Measurements from ENCODE around the gene LHX6.

Gene LHX6

DNA sequence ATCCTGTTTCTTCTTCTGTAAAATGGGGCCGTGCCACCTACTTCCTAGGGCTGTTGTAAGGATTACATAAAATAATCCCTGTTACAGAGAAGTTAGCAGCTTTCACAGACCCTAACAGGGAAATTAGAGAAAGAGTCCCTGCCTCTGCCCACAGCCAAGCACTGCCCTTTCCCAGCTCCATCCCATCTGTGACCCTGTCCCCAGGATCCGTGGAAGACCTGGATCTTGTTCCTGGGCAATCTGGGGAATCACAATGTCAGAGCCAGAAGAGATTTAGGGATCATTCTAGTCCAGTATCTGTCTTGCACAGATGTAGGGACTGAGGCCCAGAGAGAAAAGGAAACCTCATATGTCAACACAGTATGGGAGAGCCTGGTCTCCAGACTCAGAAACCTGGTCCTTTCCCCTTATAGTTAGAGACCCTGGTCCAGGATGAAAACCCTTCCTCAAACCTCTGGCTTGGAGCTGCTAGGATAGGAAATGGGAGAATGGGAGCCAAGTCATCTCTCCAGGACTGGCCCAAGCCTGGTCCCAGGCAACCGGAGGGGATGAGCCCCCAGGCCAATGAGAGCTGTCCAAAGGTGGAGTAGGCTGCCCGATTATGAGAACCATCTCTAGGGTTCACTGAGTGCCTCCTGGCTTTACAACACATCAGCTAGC, 12.5 kb downstream of the LHX6 start:
- DNase-seq (ENCODE audit: low spot score): no peak

DNA sequence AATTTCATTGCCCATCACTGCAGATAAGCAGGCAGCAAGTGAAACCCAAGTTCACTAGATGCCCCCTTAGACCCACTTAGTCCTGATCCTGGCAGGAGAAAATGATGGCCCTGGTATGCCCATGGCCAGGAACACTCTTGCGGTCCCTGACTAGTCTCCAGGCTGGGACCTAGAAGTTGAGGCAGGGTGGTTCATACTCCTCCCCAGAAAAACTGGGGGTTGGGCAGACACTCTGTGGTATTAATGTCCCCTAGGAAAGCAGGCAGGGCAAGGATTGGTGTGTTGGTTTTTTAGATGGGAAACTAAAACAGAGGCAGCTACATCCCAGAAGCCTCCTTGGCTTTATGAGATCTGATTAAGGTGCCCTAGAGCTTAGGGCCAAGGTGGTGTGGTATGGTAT, 13.1 kb downstream of the LHX6 start:
- no peak for DNase-seq (ENCODE audit: low spot score)

DNA sequence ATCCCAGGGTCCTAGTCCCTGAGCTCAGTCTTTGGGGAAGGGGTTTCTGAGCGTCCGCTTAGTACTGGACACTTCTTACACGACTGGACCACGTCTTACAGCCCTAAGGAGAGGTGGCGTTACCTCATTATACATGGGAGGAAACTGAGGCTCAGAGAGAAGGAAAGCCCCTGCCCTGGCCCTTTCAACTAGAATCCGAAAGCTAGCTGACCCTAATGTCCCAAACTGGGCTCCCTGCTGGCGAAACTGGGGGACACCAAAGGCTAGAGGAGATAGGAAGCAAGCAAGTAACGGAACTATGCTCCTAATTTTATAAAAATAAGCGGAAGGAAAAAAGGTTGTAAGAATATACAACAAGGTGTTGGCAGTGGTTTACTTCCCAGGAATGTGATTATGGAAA, 14.2 kb downstream of the LHX6 start:
- DNase-seq (ENCODE audit: low spot score): no peak

DNA sequence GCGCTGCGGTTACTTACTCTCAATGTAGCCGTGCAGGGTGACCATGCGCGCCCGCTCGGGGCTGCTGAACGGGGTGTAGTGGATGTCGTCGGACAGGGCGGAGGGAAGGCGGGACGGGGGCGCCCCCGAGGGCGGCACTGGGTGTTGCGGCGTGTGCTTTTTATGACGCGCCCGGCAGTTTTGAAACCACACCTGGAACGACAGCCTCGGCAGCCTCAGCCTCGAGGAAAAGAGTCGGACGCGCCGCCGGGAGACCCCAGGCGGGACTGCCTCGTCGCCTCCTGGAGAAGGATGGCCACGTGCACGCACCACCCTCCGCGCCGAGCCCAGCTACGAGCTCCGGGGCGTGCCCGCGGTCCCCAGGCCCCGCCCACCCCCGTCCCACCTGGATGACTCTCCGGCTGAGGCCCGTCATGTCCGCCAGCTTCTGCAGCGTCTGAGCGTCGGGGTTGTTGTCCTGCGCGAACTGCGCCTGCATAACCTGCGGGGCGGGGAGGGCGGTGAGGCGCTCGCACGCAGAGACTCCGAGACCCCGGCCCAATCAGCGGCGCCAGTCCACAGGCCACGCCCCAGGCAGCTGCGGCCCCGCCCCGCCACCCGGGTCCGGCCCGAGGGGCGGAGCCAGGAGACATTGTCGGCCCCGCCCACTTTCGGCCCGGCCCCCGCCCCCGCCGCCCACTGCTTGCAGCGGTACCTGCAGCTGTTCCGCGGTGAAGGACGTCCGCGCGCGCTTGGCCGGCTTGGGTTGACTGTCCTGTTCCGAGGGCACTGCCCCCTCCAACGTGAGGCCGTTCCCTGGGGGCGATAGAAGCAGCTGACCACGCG, 15.0 kb downstream of the LHX6 start:
- peak; percentile 54 for DNase-seq (ENCODE audit: low spot score)

DNA sequence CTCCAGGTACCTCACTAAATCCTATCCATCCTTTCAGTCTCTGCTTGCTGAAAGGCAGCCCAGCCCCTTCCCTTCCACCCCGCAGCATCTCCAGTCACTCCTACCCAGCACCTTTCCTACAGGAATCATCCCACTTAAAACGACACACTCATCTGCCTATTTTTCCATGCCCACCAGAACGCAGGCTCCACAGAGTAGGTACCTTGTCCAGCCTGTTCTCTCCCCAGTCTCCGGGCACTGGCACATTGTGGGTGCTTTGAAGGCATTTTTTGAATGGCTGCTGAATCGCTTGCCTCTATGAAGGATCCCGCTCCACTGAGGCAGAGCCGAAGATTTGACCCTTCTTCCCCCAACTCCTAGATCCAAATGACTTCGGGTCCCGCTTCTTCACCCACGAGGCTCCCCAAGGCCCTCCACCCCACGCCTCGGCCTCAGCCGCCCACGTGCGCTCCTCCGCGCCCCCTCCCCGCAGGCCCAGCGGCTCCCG, 15.6 kb downstream of the LHX6 start:
- DNase-seq (ENCODE audit: low spot score): no peak

DNA sequence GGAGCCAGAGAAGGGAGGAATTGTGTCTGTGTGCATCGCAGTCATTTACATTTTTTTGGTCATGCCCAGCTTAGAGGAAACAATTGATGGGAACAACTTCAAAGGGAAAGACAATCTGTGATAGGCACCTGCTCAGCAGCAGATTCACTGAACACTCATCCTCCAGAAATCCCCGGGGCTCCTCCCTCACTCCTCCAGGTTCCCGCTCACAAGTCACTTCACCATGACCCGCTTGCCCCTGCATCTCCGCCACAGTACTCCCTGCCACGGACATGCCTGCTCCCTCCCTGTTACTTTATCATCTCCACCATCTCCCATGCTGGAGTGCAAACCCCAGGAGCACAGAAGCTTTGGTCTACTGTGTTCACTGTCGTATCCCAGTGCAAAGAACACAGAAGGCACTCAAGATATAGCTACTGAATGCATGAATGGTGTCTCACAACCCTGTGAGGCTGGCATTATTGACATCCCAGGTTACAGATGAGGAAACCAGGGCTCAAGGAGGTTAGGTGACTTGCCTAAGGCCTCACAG, 16.2 kb downstream of the LHX6 start:
- DNase-seq (ENCODE audit: low spot score): no peak

DNA sequence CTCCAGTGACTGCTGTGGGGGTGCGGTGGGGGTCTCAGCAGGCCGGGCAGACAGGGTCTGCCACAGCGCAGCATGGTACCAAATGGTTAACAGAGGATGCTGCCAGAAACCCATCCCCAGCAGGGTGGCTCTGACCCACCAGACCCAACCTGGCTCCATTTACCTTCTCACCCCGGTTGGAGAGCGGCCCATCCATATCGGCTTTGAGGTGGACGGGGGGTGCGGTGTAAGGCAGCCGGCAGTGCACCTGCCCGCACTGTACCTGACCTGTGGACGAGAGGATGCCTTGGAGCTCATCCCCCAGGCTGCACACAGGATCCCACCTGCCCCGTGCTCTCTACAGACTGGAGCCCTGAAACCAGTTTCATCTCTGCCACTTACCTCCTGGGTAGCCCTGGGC, 19.3 kb downstream of the LHX6 start:
- DNase-seq (ENCODE audit: low spot score): no peak

DNA sequence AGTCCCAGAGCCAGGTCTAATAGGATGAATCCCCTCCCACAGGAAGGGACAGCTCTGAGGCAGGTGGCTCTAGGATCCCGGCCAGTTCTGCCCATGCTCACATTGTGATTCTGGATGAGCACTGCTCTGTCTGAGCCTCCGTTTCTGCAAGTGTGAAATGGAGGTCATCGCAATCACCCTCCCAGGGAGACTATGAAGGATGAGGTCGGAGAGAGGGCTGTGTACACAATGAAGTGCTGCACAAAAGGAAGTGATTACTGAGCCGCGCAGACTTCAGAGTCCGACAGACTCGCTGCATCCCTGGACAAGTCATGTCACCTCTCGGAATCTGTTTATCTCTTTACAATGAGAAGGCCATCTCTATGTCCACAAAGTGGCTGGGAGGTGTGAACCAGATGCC, 21.7 kb downstream of the LHX6 start:
- no peak for DNase-seq (ENCODE audit: low spot score)

DNA sequence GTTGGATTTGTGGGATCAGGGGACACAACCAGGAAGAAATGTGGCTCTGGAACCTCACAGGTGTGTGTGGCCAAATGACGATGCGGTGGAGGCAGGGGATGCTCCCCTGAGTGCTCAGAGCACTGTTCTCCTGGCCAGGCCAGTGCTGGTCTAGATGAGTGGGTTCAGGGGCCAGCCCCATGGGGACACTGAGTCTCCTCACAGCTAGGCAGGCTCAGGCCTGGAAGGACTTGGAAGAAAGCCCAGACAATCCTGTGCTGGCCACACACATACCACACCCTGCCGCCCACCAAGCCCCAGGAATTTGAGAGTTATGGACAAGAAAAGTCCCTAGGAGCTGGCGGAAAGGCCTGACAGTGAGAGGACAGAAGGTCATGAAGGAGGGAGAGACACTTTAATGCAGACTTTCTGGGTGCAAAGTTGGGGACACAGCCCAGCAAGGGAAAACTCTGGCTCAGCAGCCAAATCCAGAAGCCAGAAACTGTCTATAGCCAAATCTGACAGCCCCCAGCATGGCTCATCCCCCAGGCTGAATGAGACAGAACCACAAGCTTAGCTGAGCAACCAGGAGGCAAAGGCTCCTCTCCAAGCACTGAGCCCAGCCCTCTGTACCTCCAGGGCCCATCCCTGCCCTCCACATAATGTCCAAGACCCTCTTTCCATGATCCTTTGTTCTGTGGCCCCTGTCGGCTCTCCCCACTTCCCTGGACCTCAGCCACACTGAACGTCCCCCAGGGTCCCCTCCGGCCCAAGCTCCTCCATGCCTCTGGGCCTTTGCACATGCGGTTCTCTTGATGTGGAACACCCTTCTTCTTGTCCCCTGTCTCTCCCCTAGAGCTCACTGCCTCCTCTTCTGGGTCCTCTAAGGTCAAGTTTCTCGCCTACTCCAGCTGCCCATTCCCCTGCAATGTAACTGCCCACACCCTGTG, 22.4 kb downstream of the LHX6 start:
- no peak for DNase-seq (ENCODE audit: low spot score)

DNA sequence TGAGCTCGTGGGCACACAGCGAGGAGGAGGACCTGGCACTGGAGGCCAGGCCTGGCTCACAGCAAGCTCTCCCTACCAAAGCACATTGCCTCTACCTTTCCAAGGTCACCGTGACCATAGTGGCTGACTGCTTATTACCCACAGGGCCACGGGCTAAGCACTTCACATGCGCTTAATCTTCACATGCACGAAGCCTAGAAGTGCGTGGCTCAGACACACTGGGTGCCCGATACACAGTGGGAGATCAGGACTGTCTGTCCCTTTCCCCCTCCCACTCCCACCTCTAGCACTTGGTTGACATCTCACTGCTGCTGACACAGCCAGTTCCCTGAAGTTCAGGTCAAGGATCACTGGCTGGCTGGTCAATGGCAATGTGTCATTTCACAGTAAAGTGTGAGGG, 23.6 kb downstream of the LHX6 start:
- DNase-seq (ENCODE audit: low spot score): no peak

DNA sequence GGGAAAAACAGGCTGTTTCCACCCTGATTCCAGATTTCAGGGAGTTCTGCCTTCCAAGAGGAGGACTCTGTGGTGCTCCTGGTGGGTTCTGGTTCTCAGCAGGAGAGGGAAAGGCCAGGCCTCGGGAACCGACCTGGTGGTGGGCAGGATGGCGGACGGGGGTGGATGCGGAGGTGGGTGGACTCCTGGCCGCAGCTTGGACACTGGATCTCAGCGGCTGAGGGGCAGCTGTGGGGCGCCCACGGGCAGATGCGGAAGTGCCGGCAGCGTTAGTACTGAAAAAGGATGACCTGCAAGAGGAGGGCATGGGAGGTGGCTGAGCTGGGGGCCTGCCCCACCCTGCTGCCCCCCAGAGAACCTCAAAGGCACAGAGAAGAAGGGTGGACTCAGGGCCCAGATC, 24.3 kb downstream of the LHX6 start:
- DNase-seq (ENCODE audit: low spot score): no peak

DNA sequence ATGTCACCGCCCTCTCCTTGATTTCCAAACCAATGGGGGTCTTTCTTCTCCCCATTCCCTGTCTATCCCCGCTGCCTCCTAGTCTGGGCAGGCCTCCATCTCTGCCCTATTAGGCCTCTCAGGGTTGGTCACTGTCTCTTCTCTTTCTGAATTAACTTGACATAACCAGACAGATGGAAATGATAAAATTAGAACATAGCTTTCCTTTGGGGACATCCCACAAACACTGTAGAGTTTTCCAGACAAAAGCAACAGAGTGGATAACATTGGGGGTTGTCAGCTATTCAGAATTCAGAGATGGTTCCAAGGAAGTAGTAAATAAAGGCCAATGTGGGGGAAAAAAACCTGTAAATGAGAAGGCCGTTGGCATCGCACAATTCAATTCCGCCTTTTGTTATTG, 24.7 kb downstream of the LHX6 start:
- no peak for DNase-seq (ENCODE audit: low spot score)

DNA sequence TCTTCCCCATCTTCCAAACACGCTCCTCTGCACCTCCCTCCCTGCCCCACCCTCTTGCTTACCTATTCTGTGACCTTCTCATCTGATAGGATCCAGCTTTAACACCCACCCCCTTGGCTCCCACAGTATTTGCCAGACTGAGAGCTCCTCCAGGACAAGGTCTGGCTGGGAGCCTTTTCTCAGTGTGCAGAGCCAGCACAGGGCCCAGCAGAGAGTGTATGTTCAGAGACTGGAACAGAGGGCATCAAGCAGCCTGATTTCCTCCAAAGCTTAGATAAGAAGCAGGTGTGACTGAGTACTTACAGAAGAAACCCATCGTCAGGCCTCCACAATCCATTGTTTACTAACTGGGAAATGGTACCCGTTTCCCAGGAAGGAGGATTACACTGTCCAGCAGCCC, 26.6 kb downstream of the LHX6 start:
- DNase-seq (ENCODE audit: low spot score): no peak

DNA sequence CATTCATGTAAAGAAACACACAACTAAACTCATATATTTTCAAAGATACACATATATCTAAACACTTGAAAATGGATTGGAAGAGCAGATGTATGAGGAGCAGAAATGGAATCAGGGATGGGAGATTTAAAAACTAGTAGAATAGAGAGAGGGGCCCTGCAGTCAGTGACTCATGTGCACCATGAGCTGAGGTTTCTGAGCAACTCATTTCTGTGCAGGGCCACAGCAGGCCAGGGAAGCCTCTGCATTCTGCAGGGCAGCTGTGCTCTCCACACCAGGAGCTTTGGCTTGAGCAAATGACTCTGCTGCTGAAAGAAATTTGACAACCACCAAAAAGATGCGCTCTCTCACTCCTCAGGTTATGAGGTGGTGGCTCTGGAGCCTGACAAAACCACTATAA, 27.1 kb downstream of the LHX6 start:
- DNase-seq (ENCODE audit: low spot score): no peak

DNA sequence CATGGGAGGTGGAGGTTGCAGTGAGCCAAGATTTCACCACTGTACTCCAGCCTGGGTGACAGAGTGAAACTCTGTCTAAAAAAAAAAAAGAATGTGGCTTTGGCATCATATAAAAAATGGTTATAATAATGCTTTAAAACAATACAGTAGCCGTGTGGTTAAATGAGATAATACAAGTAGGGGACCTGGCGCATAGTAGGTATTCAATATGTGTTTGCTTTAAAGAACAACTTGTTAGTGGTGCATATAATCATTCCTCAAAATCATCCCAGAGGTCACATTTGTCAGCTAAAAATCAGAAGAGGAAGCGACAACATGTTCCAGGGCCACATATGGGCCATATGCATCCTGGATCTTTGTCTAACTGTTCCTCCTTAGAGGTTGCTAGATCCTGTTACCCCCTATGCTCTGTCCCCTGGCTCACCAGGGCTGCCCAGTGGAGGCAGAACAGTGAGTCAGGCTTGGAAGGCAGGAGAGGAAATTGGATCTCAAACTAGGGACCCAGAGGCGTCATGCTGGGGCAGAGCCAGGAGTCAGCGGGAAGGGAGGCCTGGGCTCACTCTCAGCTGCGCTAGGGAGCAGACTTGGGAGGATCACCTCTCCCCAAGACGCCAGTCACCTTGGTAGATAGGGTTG, 27.7 kb downstream of the LHX6 start:
- DNase-seq (ENCODE audit: low spot score): no peak

DNA sequence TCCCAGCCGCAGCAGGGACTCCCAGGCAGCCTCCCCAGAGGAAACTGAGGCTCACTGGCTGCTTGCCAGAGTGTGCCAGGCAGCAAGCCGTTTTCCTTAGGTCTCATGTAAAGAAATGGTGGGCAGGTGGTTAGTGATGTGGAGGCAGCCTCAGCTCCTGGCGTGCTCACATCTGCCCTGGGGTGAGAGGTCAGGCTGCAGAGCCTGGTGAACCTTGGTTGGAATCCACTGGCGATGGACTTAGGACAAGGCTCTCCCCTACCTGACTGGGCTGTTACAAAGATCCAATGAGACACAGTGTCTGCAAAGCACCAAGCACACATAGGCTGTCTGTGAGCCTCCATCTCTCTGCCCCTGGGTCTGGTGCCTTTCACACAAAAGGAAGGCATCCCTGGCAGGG, 30.9 kb downstream of the LHX6 start:
- no peak for DNase-seq (ENCODE audit: low spot score)

DNA sequence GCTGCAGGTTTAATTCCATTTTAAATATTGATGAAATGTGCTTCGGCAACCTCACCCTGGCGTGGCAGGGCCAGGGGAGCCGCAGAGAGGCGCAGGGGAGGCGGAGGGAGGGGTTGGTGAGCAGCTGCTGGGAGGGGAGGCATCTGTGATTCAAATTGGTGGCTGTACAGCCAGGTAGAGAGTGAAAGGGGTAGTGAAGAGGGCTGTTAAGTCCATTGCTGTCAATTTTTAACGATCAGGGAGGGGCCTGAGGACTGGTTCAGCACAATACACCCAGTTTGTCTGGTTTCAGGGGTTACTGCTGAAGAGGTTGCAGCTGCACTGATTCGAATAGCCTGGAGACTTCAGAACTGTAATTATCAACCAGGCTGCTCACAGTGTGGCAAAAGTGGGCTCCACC, 31.3 kb downstream of the LHX6 start:
- DNase-seq (ENCODE audit: low spot score): no peak

DNA sequence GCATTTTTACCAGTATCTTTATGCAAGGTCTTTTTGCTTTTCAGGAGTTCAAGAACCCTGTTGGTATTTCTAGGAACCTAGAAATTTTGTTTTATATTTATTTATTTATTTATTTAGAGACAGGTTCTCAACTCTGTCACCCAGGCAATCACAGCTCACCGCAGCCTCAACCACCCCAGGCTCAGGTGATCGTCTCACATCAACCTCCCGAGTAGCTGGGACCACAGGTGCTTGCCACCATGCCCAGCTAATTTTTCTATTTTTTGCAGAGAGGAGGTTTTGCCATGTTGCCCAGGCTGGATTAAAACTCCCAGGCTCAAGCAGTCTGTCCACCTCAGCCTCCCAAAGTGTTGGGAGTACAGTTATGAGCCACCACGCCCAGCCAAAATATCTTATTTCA, 32.9 kb downstream of the LHX6 start:
- no peak for DNase-seq (ENCODE audit: low spot score)

DNA sequence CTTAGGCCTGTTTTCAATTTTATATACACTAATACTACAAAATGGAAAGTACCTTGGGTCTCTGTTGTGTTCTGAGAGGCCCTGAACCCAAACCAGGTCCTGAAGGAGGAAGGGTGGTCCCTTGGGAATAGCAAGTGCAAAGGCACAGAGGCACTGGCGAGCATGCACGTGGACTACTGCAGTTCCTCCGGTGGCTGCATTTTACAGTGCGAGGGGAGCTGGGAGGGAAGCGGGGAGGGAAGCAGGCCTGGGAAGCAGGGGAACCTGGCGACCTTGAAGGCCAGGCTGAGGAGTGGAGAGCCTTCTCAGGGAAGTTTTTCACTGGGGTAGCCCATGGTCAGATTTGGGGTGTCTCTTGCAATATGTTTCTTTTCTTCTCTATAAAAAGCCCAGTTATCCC, 35.1 kb downstream of the LHX6 start:
- no peak for DNase-seq (ENCODE audit: low spot score)

DNA sequence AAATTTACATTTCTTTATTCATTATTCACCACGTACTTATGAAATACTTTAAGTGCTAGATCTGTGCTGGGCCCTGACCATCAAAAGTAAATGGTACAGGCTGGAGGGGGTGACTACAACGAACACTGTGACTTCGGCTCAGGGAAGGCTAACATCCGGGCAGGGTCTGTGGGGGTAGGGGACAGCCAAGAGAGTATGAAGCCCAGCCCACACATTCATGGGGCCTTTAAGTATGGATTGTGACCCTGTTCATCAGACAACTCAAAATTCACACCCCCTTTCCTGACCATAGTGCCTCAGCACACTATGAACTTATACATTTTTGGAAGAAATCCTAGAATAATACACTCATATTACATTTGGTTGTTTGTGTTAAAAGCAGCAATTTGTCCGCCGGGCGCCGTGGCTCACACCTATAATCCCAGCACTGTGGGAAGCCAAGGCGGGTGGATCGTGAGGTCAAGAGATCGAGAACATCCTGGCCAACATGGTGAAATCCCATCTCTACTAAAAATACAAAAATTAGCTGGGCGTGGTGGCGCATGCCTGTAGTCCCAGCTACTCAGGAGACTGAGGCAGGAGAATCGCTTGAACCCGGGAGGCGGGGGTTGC, 35.7 kb downstream of the LHX6 start:
- DNase-seq (ENCODE audit: low spot score): no peak

DNA sequence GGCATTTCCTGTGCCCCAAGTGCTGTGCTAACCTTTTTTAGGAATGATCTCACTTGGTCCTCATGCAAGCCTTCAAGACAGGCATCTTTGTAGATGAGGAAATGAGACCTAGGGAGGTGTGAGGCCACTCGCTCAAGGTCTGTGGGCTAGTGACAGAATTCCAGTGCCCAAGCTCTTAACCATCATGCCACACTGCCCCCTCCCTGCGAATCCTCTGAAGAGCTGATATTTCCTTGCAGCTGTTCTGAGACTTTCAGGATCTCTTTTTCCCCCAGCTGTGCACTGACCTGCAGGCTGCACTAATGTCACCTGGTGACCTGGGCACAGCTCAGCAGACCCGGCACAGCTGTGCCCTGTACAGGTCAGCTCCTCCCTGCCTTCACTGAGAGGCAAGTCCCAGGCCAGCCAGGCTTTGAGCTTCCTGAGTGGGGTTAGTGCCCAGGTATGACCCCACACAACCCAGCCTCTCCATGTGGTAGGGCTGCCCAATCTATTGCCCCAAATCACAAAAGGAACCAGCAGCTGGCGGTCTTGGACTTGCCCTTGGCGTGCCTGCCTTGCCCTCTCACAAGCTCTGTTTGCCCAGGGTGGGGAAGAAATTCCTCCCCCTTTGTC, 36.4 kb downstream of the LHX6 start:
- DNase-seq (ENCODE audit: low spot score): no peak

Measured in activated CD4-positive, alpha-beta T cell treated with anti-CD3 and anti-CD28 coated beads, Interleukin-2, Interleukin-4, amounts not matched to agents 100 ng/mL and 50 ng/mL, durations not matched to agents 16 hours and 8 hours (primary cell).